CD4-positive, alpha-beta T cell (primary cell): ENCODE measurements around the gene CMSS1. TPM values are rescaled to one million over a fixed set of nuclear protein-coding genes. Genes with fewer than 3 reads are reported as not detected.

Experiments used
- ATAC-seq: fragments of 200-7000 bp; cut with Tn5 transposase; one replicate; pipeline ENCODE4 v1.10.0; 2022; ENCODE audit warnings: mild to moderate bottlenecking; ENCODE audit not compliant: poor library complexity
- CTCF ChIA-PET: fragments of 350-600 bp; sonication (Branson Sonifier 250); formaldehyde crosslinking; loops from one replicate; lab custom pipeline; 2021; ENCODE audit warnings: antibody characterized with exemption, inconsistent platforms; lab: Charles Lee
- POLR2A ChIA-PET: fragments of 350-600 bp; sonication (Branson Sonifier 250); formaldehyde crosslinking; loops from one replicate; lab custom pipeline; 2021; ENCODE audit warnings: antibody characterized with exemption, inconsistent platforms; lab: Charles Lee
- DNase-seq, 14 experiments: peaks; one replicate each; pipeline ENCODE4 v3.0.0-alpha.2; 2013 to 2020; ENCODE audit warnings: mixed read lengths in 2 of 14
- H3K27ac ChIP-seq, 2 donors: one replicate each; pipeline versions ENCODE4 v1.5.1 to v1.7.0; 2013; ENCODE audit warnings: low read length in 2 of 2, low read depth in 1 of 2, mild to moderate bottlenecking in 1 of 2
- H3K27me3 ChIP-seq, 2 experiments: 1 replicate in 1 of 2; 2 replicates in 1 of 2; pipeline versions ENCODE4 v1.6.1 to v1.7.0; 2013; ENCODE audit warnings: low read length in 2 of 2, control low read depth in 1 of 2, mild to moderate bottlenecking in 1 of 2, moderate library complexity in 1 of 2; ENCODE audit not compliant: insufficient read depth in 2 of 2, control insufficient read depth in 1 of 2
- H3K36me3 ChIP-seq: one replicate; pipeline ENCODE4 v1.6.1; 2013; ENCODE audit warnings: low read length, control low read depth; ENCODE audit not compliant: insufficient read depth
- H3K4me1 ChIP-seq: one replicate; pipeline ENCODE4 v1.6.1; 2013; ENCODE audit warnings: low read length, control low read depth; ENCODE audit not compliant: insufficient read depth
- H3K4me3 ChIP-seq: one replicate; pipeline ENCODE4 v1.5.1; 2013; ENCODE audit warnings: mild to moderate bottlenecking, low read length, moderate library complexity
- H3K9me3 ChIP-seq, 2 experiments: 1 replicate in 1 of 2; 2 replicates in 1 of 2; pipeline versions ENCODE4 v1.6.1 to v1.7.0; 2013; ENCODE audit warnings: low read length in 2 of 2, mild to moderate bottlenecking in 2 of 2, control low read depth in 1 of 2, moderate library complexity in 1 of 2; ENCODE audit not compliant: control insufficient read depth in 1 of 2, insufficient read depth in 1 of 2
- H3K27ac Mint-ChIP-seq: one replicate; pipeline ENCODE4 v1.8.0; 2020; ENCODE audit warnings: mixed read lengths
- H3K27me3 Mint-ChIP-seq: one replicate; pipeline ENCODE4 v1.8.0; 2021; ENCODE audit warnings: mixed read lengths
- H3K36me3 Mint-ChIP-seq: one replicate; pipeline ENCODE4 v1.8.0; 2021; ENCODE audit warnings: low read depth, mixed read lengths
- H3K4me1 Mint-ChIP-seq: one replicate; pipeline ENCODE4 v1.8.0; 2021; ENCODE audit warnings: low read depth, mixed read lengths
- H3K4me3 Mint-ChIP-seq: one replicate; pipeline ENCODE4 v1.8.0; 2020; ENCODE audit warnings: mild to moderate bottlenecking, mixed read lengths
- H3K9me3 Mint-ChIP-seq: one replicate; pipeline ENCODE4 v1.8.0; 2020; ENCODE audit warnings: mixed read lengths
- CTCF ChIP-seq: fragments of 200-600 bp; IDR thresholded peaks from one replicate; pipeline ENCODE4 v1.8.0; 2022; ENCODE audit warnings: antibody characterized with exemption, mild to moderate bottlenecking
- intact Hi-C, 2 experiments: fragments of 100-400 bp; cut with DNase I in 1 of 2; cut with micrococcal nuclease in 1 of 2; formaldehyde crosslinking; loops; one replicate each; pipeline versions ENCODE4 v1.15.1 to v1.9.0; 2023 to 2025; cut with DNase I, micrococcal nuclease
- total RNA-seq, 174 experiments: library from RNA in 2 of 174; stranded (reverse) in 2 of 174; gene quantifications; one replicate each; pipeline ENCODE4 v1.2.3 and lab custom pipeline; 2021 to 2026

CMSS1 gene
- total RNA-seq, 2 experiments from 2014 or later, result 12.2 TPM

DNA sequence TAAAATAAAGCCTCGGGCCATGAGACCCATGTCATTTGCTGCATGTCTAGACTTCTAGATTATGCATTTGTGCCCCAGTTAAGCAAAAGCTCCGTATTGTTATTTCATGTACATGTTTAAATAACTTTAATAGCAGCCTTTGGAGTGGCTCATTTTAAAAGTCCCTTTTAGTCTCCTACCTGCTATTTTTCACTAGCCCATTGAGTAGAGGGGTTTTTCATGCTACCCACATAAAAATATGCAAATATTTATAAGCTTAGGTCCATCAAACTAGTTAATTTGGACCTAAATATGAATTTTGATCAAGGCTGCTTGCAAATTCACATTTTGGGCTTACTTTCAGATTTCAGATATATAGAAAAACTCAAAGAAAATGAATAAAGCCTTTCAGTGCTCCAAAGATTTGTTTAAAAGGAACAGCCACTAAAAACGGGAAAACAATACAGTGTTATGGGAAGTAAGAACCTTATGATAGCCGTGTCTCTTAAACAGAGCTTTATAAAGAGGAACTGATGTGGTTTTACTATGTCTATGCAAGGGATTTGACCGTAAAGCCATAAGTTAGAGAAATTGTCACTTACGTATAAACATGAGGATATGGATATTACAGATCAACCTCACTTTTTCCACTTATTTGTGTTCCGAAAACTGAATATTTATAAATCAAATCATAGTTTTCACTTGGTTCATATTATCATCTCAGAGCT lies 266.6 kb downstream of the CMSS1 start:
- Histone ChIP-seq H3K27me3 (no peaks in the 10 kb centered on the region), H3K36me3 (no peaks in the 10 kb centered on the region), H3K4me1 (no peaks in the 10 kb centered on the region), H3K4me3 (no peak overlapping the region), H3K9me3 (no peaks in the 10 kb centered on the region), H3K27ac (no peak overlapping the region)
- Mint-ChIP-seq H3K27me3 (no peaks in the 10 kb centered on the region), H3K27ac (no peak overlapping the region), H3K36me3 (no peaks in the 10 kb centered on the region), H3K9me3 (no peaks in the 10 kb centered on the region), H3K4me3 (no peak overlapping the region), H3K4me1 (no peaks in the 10 kb centered on the region)
- DNase-seq (no peak), ATAC-seq (no peak)
- intact Hi-C loops, result no loop called here
- TF ChIP-seq CTCF, result no peak
- ChIA-PET CTCF (interaction anchor here (1.5 kb wide), 1 partner anchor 21 kb away, joined by 4 read pairs; no protein-coding TSS in a partner anchor), POLR2A (no interaction called here)

- CTCF ChIA-PET, result no interaction called here
- POLR2A ChIA-PET, result no interaction called here
- intact Hi-C loops, result no loop called here
- DNase-seq (no peak), ATAC-seq (no peak)
- H3K27me3 Mint-ChIP-seq, result no peaks in the 10 kb centered on the region
- Histone ChIP-seq H3K36me3 (no peaks in the 10 kb centered on the region), H3K27me3 (no peaks in the 10 kb centered on the region), H3K9me3 (no peaks in the 10 kb centered on the region), H3K4me1 (no peaks in the 10 kb centered on the region), H3K27ac (no peak overlapping the region), H3K4me3 (no peak overlapping the region)
- TF ChIP-seq CTCF, result no peak
- no peaks in the 10 kb centered on the region for H3K4me1 Mint-ChIP-seq
- H3K36me3 Mint-ChIP-seq, result no peaks in the 10 kb centered on the region
- H3K4me3 Mint-ChIP-seq, result no peak overlapping the region
- H3K27ac Mint-ChIP-seq, result no peak overlapping the region
- H3K9me3 Mint-ChIP-seq, result no peaks in the 10 kb centered on the region
Measured at GRCh38 chr3:100086401-100086800, 268.7 kb downstream of the CMSS1 start.

GRCh38 chr3:100087198-100087597 lies 269.5 kb downstream of the CMSS1 start:
- no peak overlapping the region for H3K4me3 ChIP-seq
- no peaks in the 10 kb centered on the region for H3K9me3 ChIP-seq
- no peak overlapping the region for H3K27ac ChIP-seq
- H3K4me1 ChIP-seq, result no peaks in the 10 kb centered on the region
- H3K36me3 ChIP-seq, result no peaks in the 10 kb centered on the region
- Mint-ChIP-seq H3K27ac (no peak overlapping the region), H3K9me3 (no peaks in the 10 kb centered on the region), H3K27me3 (no peaks in the 10 kb centered on the region), H3K4me3 (no peak overlapping the region), H3K4me1 (no peaks in the 10 kb centered on the region), H3K36me3 (no peaks in the 10 kb centered on the region)
- DNase-seq (no peak), ATAC-seq (no peak)
- intact Hi-C loops, result no loop called here
- TF ChIP-seq CTCF, result no peak
- no peaks in the 10 kb centered on the region for H3K27me3 ChIP-seq
- ChIA-PET POLR2A (no interaction called here), CTCF (no interaction called here)
